Naive thymus-derived CD4-positive, alpha-beta T cell (primary cell): Measurements from ENCODE around the gene GNL2. TPM values are rescaled to one million over a fixed set of nuclear protein-coding genes. Genes with fewer than 3 reads are reported as not detected.
"Not testable (repeated sequence)": the region's sequence is repeated elsewhere in the genome, so short reads cannot be mapped to it uniquely, and the experiment has no call there.

ENCODE experiments used
- ATAC-seq: fragments of 150-1000 bp; cut with Tn5 transposase; 2 replicates; pipeline ENCODE4 v1.10.0; 2021; ENCODE audit warnings: mild to moderate bottlenecking, moderate library complexity
- CTCF ChIA-PET: fragments of 350-600 bp; sonication (Branson Sonifier 250); formaldehyde crosslinking; loops from one replicate; lab custom pipeline; 2021; ENCODE audit warnings: antibody characterized with exemption; lab: Charles Lee
- POLR2A ChIA-PET: fragments of 350-600 bp; sonication (Branson Sonifier 250); formaldehyde crosslinking; loops from one replicate; lab custom pipeline; 2021; ENCODE audit warnings: antibody characterized with exemption, inconsistent platforms; lab: Charles Lee
- DNase-seq, 9 donors: peaks; one replicate each; pipeline versions ENCODE4 v3.0.0 to v3.0.0-alpha.2; 2020 to 2022; ENCODE audit warnings: mixed read lengths in 1 of 9
- H3K27ac ChIP-seq: one replicate; pipeline ENCODE4 v1.7.0; 2013; ENCODE audit warnings: mild to moderate bottlenecking, low read depth, low read length, moderate library complexity
- H3K27me3 ChIP-seq, 2 donors: one replicate each; pipeline ENCODE4 v1.7.0; 2013; ENCODE audit warnings: low read length in 2 of 2, mild to moderate bottlenecking in 2 of 2, moderate library complexity in 2 of 2; ENCODE audit not compliant: control insufficient read depth in 2 of 2, insufficient read depth in 2 of 2
- H3K36me3 ChIP-seq, 3 experiments: 1 replicate in 2 of 3; 2 replicates in 1 of 3; pipeline ENCODE4 v1.7.0; 2013; ENCODE audit warnings: low read length in 3 of 3, mild to moderate bottlenecking in 3 of 3, moderate library complexity in 1 of 3; ENCODE audit not compliant: insufficient read depth in 3 of 3, control insufficient read depth in 2 of 3
- H3K4me1 ChIP-seq, 2 donors: one replicate each; pipeline ENCODE4 v1.7.0; 2013; ENCODE audit warnings: low read length in 2 of 2, mild to moderate bottlenecking in 2 of 2, moderate library complexity in 1 of 2; ENCODE audit not compliant: control insufficient read depth in 2 of 2, insufficient read depth in 2 of 2
- H3K4me3 ChIP-seq: 2 replicates; pipeline ENCODE4 v1.7.0; 2013; ENCODE audit warnings: mild to moderate bottlenecking, low read length
- H3K9me3 ChIP-seq, 3 experiments: 1 replicate in 2 of 3; 2 replicates in 1 of 3; pipeline ENCODE4 v1.7.0; 2013; ENCODE audit warnings: low read length in 3 of 3; ENCODE audit not compliant: control insufficient read depth in 2 of 3
- H3K27ac Mint-ChIP-seq, 9 donors: one replicate each; pipeline ENCODE4 v1.8.0; 2020 to 2022; ENCODE audit warnings: mixed read lengths in 9 of 9, mild to moderate bottlenecking in 8 of 9, moderate library complexity in 5 of 9, inconsistent platforms in 2 of 9
- H3K27me3 Mint-ChIP-seq, 5 donors: one replicate each; pipeline ENCODE4 v1.8.0; 2021 to 2022; ENCODE audit warnings: mixed read lengths in 5 of 5, mild to moderate bottlenecking in 1 of 5
- H3K36me3 Mint-ChIP-seq, 5 donors: one replicate each; pipeline ENCODE4 v1.8.0; 2020 to 2022; ENCODE audit warnings: mixed read lengths in 5 of 5, mild to moderate bottlenecking in 3 of 5, inconsistent platforms in 1 of 5
- H3K4me1 Mint-ChIP-seq, 7 donors: one replicate each; pipeline ENCODE4 v1.8.0; 2020 to 2022; ENCODE audit warnings: mixed read lengths in 7 of 7, mild to moderate bottlenecking in 3 of 7, inconsistent platforms in 1 of 7
- H3K4me3 Mint-ChIP-seq, 10 donors: one replicate each; pipeline ENCODE4 v1.8.0; 2020 to 2022; ENCODE audit warnings: mild to moderate bottlenecking in 10 of 10, mixed read lengths in 10 of 10, moderate library complexity in 6 of 10, inconsistent platforms in 2 of 10
- H3K9me3 Mint-ChIP-seq, 11 donors: one replicate each; pipeline ENCODE4 v1.8.0; 2020 to 2022; ENCODE audit warnings: mixed read lengths in 11 of 11, mild to moderate bottlenecking in 4 of 11, inconsistent platforms in 1 of 11, moderate library complexity in 1 of 11
- intact Hi-C, 2 donors: fragments of 100-400 bp; cut with micrococcal nuclease; formaldehyde crosslinking; loops; one replicate each; pipeline ENCODE4 v1.15.1; 2023
- polyA plus RNA-seq, 2 donors: library from polyadenylated mRNA; unstranded; fragments of 300-500 nt; fragmentation: Illumina TruSeq; gene quantifications; one replicate each; pipeline ENCODE4 v1.2.3, GENCODE V29; 2021
- total RNA-seq, 6 experiments: library from RNA in 5 of 6; stranded (reverse) in 5 of 6; gene quantifications; 1 replicate in 5 of 6; 2 replicates in 1 of 6; pipeline ENCODE4 v1.2.3 and lab custom pipeline; 2021 to 2026

The GNL2 gene
- total and polyA plus RNA-seq, 7 experiments from 2014 or later, result 33.3 to 66.7 (median 56.0) TPM

GRCh38 chr1:37588939-37589338 lies 6.8 kb downstream of the GNL2 start:
- ATAC-seq (no peak), DNase-seq (no peak)
- intact Hi-C loops, result no loop called here
- peaks cover 0 to 16% (median 11%) of the 10 kb centered on the region in 7 donors for H3K4me1 Mint-ChIP-seq
- no peak overlapping the region for H3K27ac Mint-ChIP-seq
- Histone ChIP-seq H3K36me3 (peaks cover 1 to 70% (median 13%) of the 10 kb centered on the region in 3 experiments), H3K9me3 (no peaks in the 10 kb centered on the region), H3K4me1 (peaks cover 0 to 5% of the 10 kb centered on the region in 2 donors), H3K4me3 (no peak overlapping the region), H3K27me3 (no peaks in the 10 kb centered on the region), H3K27ac (no peak overlapping the region)
- no peaks in the 10 kb centered on the region for H3K27me3 Mint-ChIP-seq
- H3K4me3 Mint-ChIP-seq, result no peak overlapping the region
- H3K9me3 Mint-ChIP-seq, result no peaks in the 10 kb centered on the region
- peaks cover 9 to 41% (median 20%) of the 10 kb centered on the region in 5 donors for H3K36me3 Mint-ChIP-seq
- CTCF ChIA-PET, result no interaction called here
- POLR2A ChIA-PET, result interaction anchor here (0.6 kb wide), 1 partner anchor 13 kb away, joined by 3 read pairs; no protein-coding TSS in a partner anchor

- H3K27ac Mint-ChIP-seq, result peak overlapping the region in 2 of 9 donors; percentile 15 to 25
- H3K27ac ChIP-seq, H3K9me3 ChIP-seq, H3K4me1 ChIP-seq, H3K4me1 Mint-ChIP-seq, DNase-seq, intact Hi-C loops, CTCF ChIA-PET, H3K4me3 Mint-ChIP-seq, ATAC-seq, H3K27me3 ChIP-seq, H3K4me3 ChIP-seq, POLR2A ChIA-PET, H3K9me3 Mint-ChIP-seq, H3K27me3 Mint-ChIP-seq: not testable (repeated sequence)
- H3K36me3 ChIP-seq, result peaks cover 23 to 82% (median 25%) of the 10 kb centered on the region in 3 experiments
- H3K36me3 Mint-ChIP-seq, result peaks cover 9 to 52% (median 32%) of the 10 kb centered on the region in 5 donors
Measured at GRCh38 chr1:37584544-37584943, 11.2 kb downstream of the GNL2 start.

- Mint-ChIP-seq H3K27ac (peak overlapping the region in 1 of 9 donors; percentile 74), H3K9me3 (no peaks in the 10 kb centered on the region), H3K4me3 (peak overlapping the region in 1 of 10 donors; percentile 51), H3K27me3 (no peaks in the 10 kb centered on the region), H3K36me3 (peaks cover 38 to 64% (median 45%) of the 10 kb centered on the region in 5 donors), H3K4me1 (peaks cover 0 to 53% (median 0%) of the 10 kb centered on the region in 7 donors)
- Histone ChIP-seq H3K36me3 (peaks cover 35 to 90% (median 37%) of the 10 kb centered on the region in 3 experiments), H3K27me3 (no peaks in the 10 kb centered on the region), H3K4me3 (no peak overlapping the region), H3K9me3 (no peaks in the 10 kb centered on the region), H3K4me1 (no peaks in the 10 kb centered on the region), H3K27ac (no peak overlapping the region)
- no peak for ATAC-seq
- CTCF ChIA-PET, result interaction anchor here (1.8 kb wide), 1 partner anchor 106 kb away, joined by 4 read pairs; no protein-coding TSS in a partner anchor
- no peak for DNase-seq
- intact Hi-C loops, result no loop called here
- POLR2A ChIA-PET, result interaction anchor here (0.6 kb wide), 1 partner anchor 16 kb away, joined by 3 read pairs; no protein-coding TSS in a partner anchor
Measured at GRCh38 chr1:37575692-37576091, 20.0 kb downstream of the GNL2 start.

DNA sequence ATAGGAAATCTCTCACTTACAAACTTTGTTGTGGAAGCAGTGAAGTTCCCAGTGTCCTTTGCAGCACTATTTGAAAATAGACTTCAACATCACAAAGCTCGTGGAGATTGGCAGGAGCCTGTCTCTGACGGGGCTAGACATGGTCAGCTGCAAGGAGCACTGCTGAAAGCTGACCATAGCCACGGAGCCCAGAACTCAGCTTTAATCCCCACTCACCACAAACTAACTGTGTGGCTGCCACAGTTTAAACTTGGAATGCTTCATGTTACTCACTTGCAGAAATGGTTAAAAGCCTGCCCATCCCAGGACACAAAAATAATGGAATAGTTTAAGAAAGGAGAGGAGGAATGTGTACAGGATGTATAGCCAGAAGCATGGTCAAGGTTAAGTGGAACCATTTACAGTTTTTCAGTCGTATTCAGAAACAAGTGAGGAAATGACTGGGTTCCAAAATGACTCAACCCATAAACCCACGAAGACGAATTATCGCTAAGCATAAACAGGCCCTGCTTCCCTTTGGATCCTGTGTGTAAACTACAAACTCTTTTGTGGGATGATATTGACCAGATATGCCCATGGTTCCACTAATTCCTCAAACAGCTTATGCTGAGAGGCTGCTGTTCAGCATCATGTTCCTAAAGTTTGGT lies 20.8 kb downstream of the GNL2 start:
- Mint-ChIP-seq H3K36me3 (peaks cover 32 to 65% (median 44%) of the 10 kb centered on the region in 5 donors), H3K4me3 (peak overlapping the region in 1 of 10 donors; percentile 51)
- intact Hi-C loops, result no loop called here

GRCh38 chr1:37570528-37571334 lies 25.0 kb downstream of the GNL2 start:
- H3K36me3 ChIP-seq, result peaks cover 39 to 95% (median 48%) of the 10 kb centered on the region in 3 experiments
- Mint-ChIP-seq H3K36me3 (peaks cover 41 to 68% (median 44%) of the 10 kb centered on the region in 5 donors), H3K9me3 (no peaks in the 10 kb centered on the region), H3K27ac (peak overlapping the region in 1 of 9 donors; percentile 78), H3K4me3 (peak overlapping the region in 1 of 10 donors; percentile 70), H3K27me3 (no peaks in the 10 kb centered on the region), H3K4me1 (peaks cover 0 to 48% (median 0%) of the 10 kb centered on the region in 7 donors)
- H3K9me3 ChIP-seq, result no peaks in the 10 kb centered on the region
- ChIA-PET POLR2A (no interaction called here), CTCF (no interaction called here)
- DNase-seq, result no peak
- H3K27ac ChIP-seq, result no peak overlapping the region
- intact Hi-C loops, result no loop called here
- no peaks in the 10 kb centered on the region for H3K4me1 ChIP-seq
- no peaks in the 10 kb centered on the region for H3K27me3 ChIP-seq
- no peak for ATAC-seq
- no peak overlapping the region for H3K4me3 ChIP-seq

More for the DNA sequence above, 20.8 kb downstream of the GNL2 start:
- H3K9me3 ChIP-seq, result no peaks in the 10 kb centered on the region
- Mint-ChIP-seq H3K27me3 (no peaks in the 10 kb centered on the region), H3K9me3 (no peaks in the 10 kb centered on the region), H3K27ac (peak overlapping the region in 1 of 9 donors; percentile 74), H3K4me1 (peaks cover 0 to 56% (median 0%) of the 10 kb centered on the region in 7 donors)
- POLR2A ChIA-PET, result no interaction called here
- DNase-seq (no peak), ATAC-seq (no peak)
- CTCF ChIA-PET, result interaction anchor here (1.8 kb wide), 1 partner anchor 107 kb away, joined by 4 read pairs; no protein-coding TSS in a partner anchor
- H3K4me3 ChIP-seq, result no peak overlapping the region
- H3K27ac ChIP-seq, result no peak overlapping the region
- no peaks in the 10 kb centered on the region for H3K27me3 ChIP-seq
- H3K36me3 ChIP-seq, result peaks cover 32 to 86% (median 37%) of the 10 kb centered on the region in 3 experiments
- H3K4me1 ChIP-seq, result no peaks in the 10 kb centered on the region

DNA sequence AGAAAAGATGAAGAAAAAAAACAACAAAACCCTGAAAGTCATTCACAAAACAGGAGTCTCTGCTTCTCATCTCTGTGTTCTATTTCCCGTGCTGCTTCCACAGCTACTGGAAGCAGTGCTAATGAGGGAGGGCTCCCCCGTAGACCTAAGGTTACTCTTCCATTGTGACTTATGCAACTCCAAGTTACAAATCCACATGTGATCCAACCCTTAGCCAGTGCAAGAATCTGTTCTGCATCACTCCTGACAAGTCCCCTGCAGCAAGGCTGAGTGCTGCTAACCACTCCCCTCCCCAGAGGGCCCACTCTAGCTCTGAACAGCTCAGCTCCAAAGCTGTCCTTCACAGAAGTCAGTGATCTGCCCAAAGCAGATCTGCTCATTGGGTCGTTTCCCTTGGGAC lies 28.7 kb downstream of the GNL2 start:
- H3K9me3 ChIP-seq, result no peaks in the 10 kb centered on the region
- H3K27ac ChIP-seq, result no peak overlapping the region
- no peak overlapping the region for H3K4me3 ChIP-seq
- H3K27me3 ChIP-seq, result no peaks in the 10 kb centered on the region
- intact Hi-C loops, result no loop called here
- no peak for ATAC-seq
- Mint-ChIP-seq H3K9me3 (no peaks in the 10 kb centered on the region), H3K27ac (no peak overlapping the region), H3K4me3 (no peak overlapping the region), H3K36me3 (peaks cover 24 to 54% (median 30%) of the 10 kb centered on the region in 5 donors), H3K4me1 (peaks cover 0 to 23% (median 0%) of the 10 kb centered on the region in 7 donors), H3K27me3 (no peaks in the 10 kb centered on the region)
- peaks cover 14 to 72% (median 36%) of the 10 kb centered on the region in 3 experiments for H3K36me3 ChIP-seq
- ChIA-PET POLR2A (interaction anchor here (1.3 kb wide), 1 partner anchor 52 kb away, joined by 3 read pairs; the partner anchor contains the start of gene MEAF6), CTCF (interaction anchor here (0.6 kb wide), 1 partner anchor 36 kb away, joined by 3 read pairs; no protein-coding TSS in a partner anchor)
- DNase-seq, result no peak
- H3K4me1 ChIP-seq, result no peaks in the 10 kb centered on the region
